ENCODE measurements around the gene GPI. TPM values are rescaled to one million over a fixed set of nuclear protein-coding genes. Genes with fewer than 3 reads are reported as not detected.

Gene GPI
- total RNA-seq, 2 donors from 2014 or later = 106 to 188 TPM

- intact Hi-C loops (cut with DNase I) = loop anchor here (5.0 to 10.0 kb wide), 2 partner anchors 54 to 246 kb away; partner anchors contain the start of genes SCGB2B2, WTIP and ZNF302
- Histone ChIP-seq H3K4me1 (replicated peaks) (no peaks in the 10 kb centered on the region), H3K36me3 (no peaks in the 10 kb centered on the region), H3K27me3 (replicated peaks; ENCODE audit: insufficient read depth) (no peaks in the 10 kb centered on the region), H3K4me3 (peak overlapping the region; percentile 60 to 85), H3K27ac (peak overlapping the region; percentile 82 to 84), H3K9me3 (no peaks in the 10 kb centered on the region)
- peak; percentile 7 for DNase-seq (ENCODE audit: low spot score)
- TF ChIP-seq POLR2AphosphoS5 (IDR thresholded peaks at IDR 0.05) (no peak), CTCF (IDR thresholded peaks at IDR 0.05) (no peak), POLR2A (IDR thresholded peaks at IDR 0.05) (no peak)
- under 1% methylated on average over 29 of the region's 68 CpGs for WGBS
These were observed 63.7 kb downstream of the GPI start for GRCh38 chr19:34428549-34429285.

DNA sequence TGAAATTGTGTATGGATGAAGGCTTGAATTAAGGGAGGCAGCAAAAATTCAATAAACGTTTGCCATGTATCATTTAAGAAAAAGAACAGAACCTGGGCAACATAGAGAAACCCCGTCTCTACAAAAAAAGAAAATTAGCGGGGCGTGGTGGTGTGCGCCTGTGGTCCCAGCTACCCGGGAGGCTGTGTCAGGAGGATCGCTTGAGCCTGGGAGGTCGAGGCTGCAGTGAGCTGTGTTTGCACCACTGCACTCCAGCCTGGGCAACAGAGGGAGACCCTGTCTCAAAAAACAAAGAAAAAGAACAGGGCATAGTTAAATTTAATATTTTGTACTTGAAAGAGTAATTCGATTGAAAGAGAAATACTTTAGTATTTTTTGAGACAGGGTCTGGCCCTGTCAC, 64.6 kb downstream of the GPI start:
- no peaks in the 10 kb centered on the region for H3K27me3 ChIP-seq (replicated peaks; ENCODE audit: insufficient read depth)
- intact Hi-C loops (cut with DNase I) = loop anchor here (5.0 to 10.0 kb wide), 2 partner anchors 53 to 245 kb away; partner anchors contain the start of genes SCGB2B2, WTIP and ZNF302
- H3K4me3 ChIP-seq = peak overlapping the region; percentile 60 to 85
- H3K9me3 ChIP-seq = no peaks in the 10 kb centered on the region
- DNase-seq (ENCODE audit: low spot score) = no peak
- TF ChIP-seq POLR2A (IDR thresholded peaks at IDR 0.05) = no peak
- no peak for TF ChIP-seq CTCF (IDR thresholded peaks at IDR 0.05)
- no peak for TF ChIP-seq POLR2AphosphoS5 (IDR thresholded peaks at IDR 0.05)
- H3K4me1 ChIP-seq (replicated peaks) = no peaks in the 10 kb centered on the region
- H3K36me3 ChIP-seq = no peaks in the 10 kb centered on the region
- WGBS = 70% methylated on average over 9 of the region's 9 CpGs
- H3K27ac ChIP-seq = no peak overlapping the region

DNA sequence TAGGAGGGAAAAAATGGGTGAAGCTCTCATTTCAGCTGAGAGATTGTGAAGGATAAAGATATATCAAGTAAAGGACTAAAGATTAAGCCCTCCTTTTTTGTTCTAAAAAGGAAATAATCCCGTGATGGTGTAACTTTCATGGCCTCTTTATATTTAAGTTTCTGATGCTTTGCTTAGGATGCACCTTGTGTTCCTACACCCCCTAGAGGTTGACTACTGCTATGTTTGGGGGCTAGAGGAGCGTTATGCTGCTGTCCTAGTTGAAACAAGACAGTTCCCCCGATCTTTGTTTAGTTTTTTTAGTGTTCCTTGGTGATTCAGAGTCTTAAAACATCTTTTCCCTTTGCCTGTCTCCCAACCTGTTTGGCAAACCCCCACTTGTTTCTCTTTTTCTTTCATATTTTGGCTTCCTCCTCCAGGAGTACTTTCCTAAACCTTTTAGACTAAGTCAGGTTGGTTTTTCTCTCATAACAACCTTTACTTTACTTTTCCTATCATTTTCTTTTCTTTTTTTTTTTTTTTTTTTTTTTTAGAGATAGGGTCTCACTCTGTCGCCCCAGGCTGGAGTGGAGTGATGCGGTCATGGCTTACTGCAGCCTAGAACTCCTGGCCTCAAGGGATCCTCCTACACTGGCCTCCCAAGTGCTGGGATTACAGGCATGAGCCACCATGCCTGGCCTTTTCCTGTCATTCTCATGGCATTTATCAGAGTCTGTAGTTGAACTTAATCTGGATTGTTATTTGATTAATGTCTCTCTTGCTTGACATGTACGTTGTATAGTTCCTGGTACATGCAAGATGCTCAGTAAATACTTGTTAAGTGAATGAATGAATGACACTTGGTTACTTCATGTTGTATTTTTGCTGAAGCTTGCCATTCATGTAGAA, 66.0 kb downstream of the GPI start:
- TF ChIP-seq CTCF (IDR thresholded peaks at IDR 0.05) (peak in 3 of 4 experiments; percentile 27 to 51 (median 29)), POLR2AphosphoS5 (IDR thresholded peaks at IDR 0.05) (no peak), POLR2A (IDR thresholded peaks at IDR 0.05) (no peak)
- no peaks in the 10 kb centered on the region for H3K27me3 ChIP-seq (replicated peaks; ENCODE audit: insufficient read depth)
- no peaks in the 10 kb centered on the region for H3K36me3 ChIP-seq
- no peak overlapping the region for H3K27ac ChIP-seq
- intact Hi-C loops (cut with DNase I) = no loop called here
- WGBS = 36% methylated on average over 6 of the region's 6 CpGs
- no peaks in the 10 kb centered on the region for H3K9me3 ChIP-seq
- no peak for DNase-seq (ENCODE audit: low spot score)
- no peaks in the 10 kb centered on the region for H3K4me1 ChIP-seq (replicated peaks)
- H3K4me3 ChIP-seq = no peak overlapping the region

DNA sequence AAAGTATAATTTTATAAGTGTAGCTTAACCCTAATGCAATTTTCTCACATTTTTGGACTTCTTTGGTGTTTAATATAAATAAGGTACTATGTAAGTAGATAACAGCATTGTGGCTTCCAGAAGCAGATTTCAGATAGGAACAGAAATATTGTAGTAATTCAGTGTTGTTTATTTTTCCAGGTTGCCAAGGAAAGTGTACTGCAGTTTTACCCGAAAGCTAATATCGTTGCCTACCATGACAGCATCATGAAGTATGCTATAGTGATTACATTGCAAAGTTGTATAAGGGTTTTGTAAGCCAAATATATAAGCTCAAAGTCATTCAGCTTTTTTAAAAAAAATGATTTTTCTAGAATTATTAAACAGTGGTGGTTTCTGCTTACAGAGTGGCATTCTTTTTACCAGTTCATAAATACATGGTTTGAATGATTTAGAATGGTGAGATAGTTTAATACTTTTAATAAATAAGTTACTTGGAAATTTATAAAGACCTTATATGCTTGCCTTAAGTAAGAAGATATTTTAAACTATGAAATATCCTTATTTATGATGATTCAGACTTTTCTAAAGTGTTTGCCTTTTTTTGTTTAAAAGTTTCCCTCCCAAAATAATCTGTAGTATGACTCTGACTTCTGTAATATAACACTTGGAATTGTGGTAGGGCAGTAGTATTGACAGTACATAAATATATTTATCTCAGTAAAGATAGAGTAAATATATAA, 66.8 kb downstream of the GPI start:
- no peak overlapping the region for H3K4me3 ChIP-seq
- H3K36me3 ChIP-seq = peaks cover 0 to 4% of the 10 kb centered on the region in 2 donors
- H3K27ac ChIP-seq = no peak overlapping the region
- WGBS = 44% methylated on average over 2 of the region's 2 CpGs
- H3K9me3 ChIP-seq = no peaks in the 10 kb centered on the region
- no peaks in the 10 kb centered on the region for H3K27me3 ChIP-seq (replicated peaks; ENCODE audit: insufficient read depth)
- intact Hi-C loops (cut with DNase I) = no loop called here
- TF ChIP-seq POLR2A (IDR thresholded peaks at IDR 0.05) (no peak), POLR2AphosphoS5 (IDR thresholded peaks at IDR 0.05) (no peak), CTCF (IDR thresholded peaks at IDR 0.05) (no peak)
- no peak for DNase-seq (ENCODE audit: low spot score)
- no peaks in the 10 kb centered on the region for H3K4me1 ChIP-seq (replicated peaks)
